Hepatocyte (in vitro differentiated cells): Measurements from ENCODE around the gene FLYWCH1. TPM values are rescaled to one million over a fixed set of nuclear protein-coding genes. Genes with fewer than 3 reads are reported as not detected.

Experiments used
- DNase-seq: peaks from one replicate; pipeline ENCODE4 v3.0.0-alpha.2; 2016; ENCODE audit warnings: low spot score
- H2AFZ ChIP-seq: fragments of 200-600 bp; sonication (generic); 2 replicates; pipeline ENCODE4 v1.6.0; 2016; ENCODE audit warnings: antibody characterized with exemption, mild to moderate bottlenecking
- H3K27ac ChIP-seq: fragments of 200-600 bp; sonication (generic); 2 replicates; pipeline ENCODE4 v1.5.1; 2016; ENCODE audit warnings: mild to moderate bottlenecking
- H3K27me3 ChIP-seq: fragments of 200-600 bp; sonication (generic); 2 replicates; pipeline ENCODE4 v1.6.1; 2016
- H3K36me3 ChIP-seq: fragments of 200-600 bp; sonication (generic); replicated peaks from 2 replicates; pipeline ENCODE4 v1.5.1; 2016; ENCODE audit warnings: low read depth; ENCODE audit not compliant: insufficient read depth
- H3K4me1 ChIP-seq: fragments of 200-600 bp; sonication (generic); 2 replicates; pipeline ENCODE4 v1.5.1; 2016; ENCODE audit warnings: mild to moderate bottlenecking, moderate library complexity; ENCODE audit not compliant: insufficient read depth
- H3K4me2 ChIP-seq: fragments of 200-600 bp; sonication (generic); 2 replicates; pipeline ENCODE4 v1.6.0; 2016
- H3K4me3 ChIP-seq: fragments of 200-600 bp; sonication (generic); 2 replicates; pipeline ENCODE4 v1.5.1; 2016; ENCODE audit warnings: mild to moderate bottlenecking
- H3K79me2 ChIP-seq: fragments of 200-600 bp; sonication (generic); 2 replicates; pipeline ENCODE4 v1.6.0; 2017; ENCODE audit warnings: mild to moderate bottlenecking
- H3K9me2 ChIP-seq: fragments of 200-600 bp; sonication (generic); replicated peaks from 2 replicates; pipeline ENCODE4 v1.6.0; 2017; ENCODE audit warnings: mild to moderate bottlenecking; ENCODE audit not compliant: insufficient read depth
- H3K9me3 ChIP-seq: fragments of 200-600 bp; sonication (generic); 2 replicates; pipeline ENCODE4 v1.5.1; 2016; ENCODE audit warnings: low read depth, mild to moderate bottlenecking
- H4K20me1 ChIP-seq: fragments of 200-600 bp; sonication (generic); 2 replicates; pipeline ENCODE4 v1.6.0; 2016; ENCODE audit warnings: mild to moderate bottlenecking; ENCODE audit not compliant: insufficient read depth, poor library complexity, severe bottlenecking
- EZH2 ChIP-seq: fragments of 200-600 bp; sonication (generic); IDR thresholded peaks from 2 replicates; pipeline ENCODE4 v1.6.1; 2016; ENCODE audit warnings: antibody characterized with exemption, mild to moderate bottlenecking, borderline replicate concordance
- EZH2phosphoT487 ChIP-seq: fragments of 200-600 bp; sonication (generic); IDR thresholded peaks from one replicate; pipeline ENCODE4 v1.6.1; 2018; ENCODE audit warnings: antibody characterized with exemption, mild to moderate bottlenecking, low read depth, moderate library complexity; ENCODE audit not compliant: unreplicated experiment, severe bottlenecking
- WGBS: methylation state at CpG from one replicate; pipeline ENCODE4 v1.1.6; 2016; ENCODE audit warnings: low lambda C conversion rate; ENCODE audit errors: missing lambda C conversion rate; 5-methylcytosine and 5-hydroxymethylcytosine counted together
- polyA plus RNA-seq: library from polyadenylated mRNA; unstranded; fragments of >200 nt; fragmentation: Nextera tagmentation; extraction: Ambion mirVana; gene quantifications from 2 replicates; pipeline ENCODE4 v1.2.1, GENCODE V29; 2016
- total RNA-seq: library from RNA; depleted of rRNA; stranded (reverse); fragments of >200 nt; gene quantifications from 2 replicates; pipeline ENCODE4 v1.2.3, GENCODE V29; 2014
- TF ChIP-seq, protein P1 (sequence below): fragments of 200-600 bp; sonication (generic); IDR thresholded peaks from 2 replicates; pipeline ENCODE4 v1.5.1; 2016; ENCODE audit warnings: antibody characterized with exemption, mild to moderate bottlenecking; ENCODE audit not compliant: poor library complexity

FLYWCH1 gene
- total and polyA plus RNA-seq, 2 experiments from 2014 or later = 11.7 to 16.9 TPM

DNA sequence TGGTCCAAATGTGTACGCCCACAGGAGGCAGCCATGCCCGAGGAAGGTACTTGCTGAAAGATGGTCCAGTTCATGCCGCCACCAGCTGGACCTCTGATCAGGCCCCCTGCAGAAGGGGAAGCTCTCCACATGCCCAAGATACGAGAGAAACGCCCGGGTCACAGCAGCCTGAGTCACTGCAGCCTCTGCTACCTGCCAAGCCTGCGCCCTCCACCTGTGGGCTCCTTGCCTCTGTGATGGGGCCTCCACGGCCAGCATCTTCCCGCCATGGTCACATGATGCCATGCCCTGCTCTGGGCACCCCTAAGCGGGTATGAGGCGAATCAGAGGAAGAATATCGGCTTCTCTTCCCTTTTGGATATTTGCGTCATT lies 38.6 kb downstream of the FLYWCH1 start:
- TF ChIP-seq EZH2phosphoT487 (no peak), EZH2 (no peak)
- TF ChIP-seq, protein P1, sequence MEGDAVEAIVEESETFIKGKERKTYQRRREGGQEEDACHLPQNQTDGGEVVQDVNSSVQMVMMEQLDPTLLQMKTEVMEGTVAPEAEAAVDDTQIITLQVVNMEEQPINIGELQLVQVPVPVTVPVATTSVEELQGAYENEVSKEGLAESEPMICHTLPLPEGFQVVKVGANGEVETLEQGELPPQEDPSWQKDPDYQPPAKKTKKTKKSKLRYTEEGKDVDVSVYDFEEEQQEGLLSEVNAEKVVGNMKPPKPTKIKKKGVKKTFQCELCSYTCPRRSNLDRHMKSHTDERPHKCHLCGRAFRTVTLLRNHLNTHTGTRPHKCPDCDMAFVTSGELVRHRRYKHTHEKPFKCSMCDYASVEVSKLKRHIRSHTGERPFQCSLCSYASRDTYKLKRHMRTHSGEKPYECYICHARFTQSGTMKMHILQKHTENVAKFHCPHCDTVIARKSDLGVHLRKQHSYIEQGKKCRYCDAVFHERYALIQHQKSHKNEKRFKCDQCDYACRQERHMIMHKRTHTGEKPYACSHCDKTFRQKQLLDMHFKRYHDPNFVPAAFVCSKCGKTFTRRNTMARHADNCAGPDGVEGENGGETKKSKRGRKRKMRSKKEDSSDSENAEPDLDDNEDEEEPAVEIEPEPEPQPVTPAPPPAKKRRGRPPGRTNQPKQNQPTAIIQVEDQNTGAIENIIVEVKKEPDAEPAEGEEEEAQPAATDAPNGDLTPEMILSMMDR = no peak
- Histone ChIP-seq H3K4me1 (no peaks in the 10 kb centered on the region), H3K27ac (no peak overlapping the region), H3K36me3 (no peaks in the 10 kb centered on the region), H3K4me3 (no peak overlapping the region), H2AFZ (no peak overlapping the region), H4K20me1 (no peaks in the 10 kb centered on the region), H3K4me2 (no peak overlapping the region), H3K79me2 (no peaks in the 10 kb centered on the region), H3K27me3 (no peaks in the 10 kb centered on the region), H3K9me2 (no peaks in the 10 kb centered on the region), H3K9me3 (no peaks in the 10 kb centered on the region)
- no peak for DNase-seq
- WGBS = 96% methylated on average over 13 of the region's 13 CpGs

GRCh38 chr16:2950773-2951172 lies 39.0 kb downstream of the FLYWCH1 start:
- no peaks in the 10 kb centered on the region for H3K36me3 ChIP-seq
- no peak overlapping the region for H3K27ac ChIP-seq
- H3K79me2 ChIP-seq = no peaks in the 10 kb centered on the region
- DNase-seq = no peak
- H2AFZ ChIP-seq = no peak overlapping the region
- H4K20me1 ChIP-seq = no peaks in the 10 kb centered on the region
- TF ChIP-seq EZH2 = no peak
- TF ChIP-seq EZH2phosphoT487 = no peak
- TF ChIP-seq, protein P1 = no peak
- no peaks in the 10 kb centered on the region for H3K9me3 ChIP-seq
- 93% methylated on average over 16 of the region's 16 CpGs for WGBS
- H3K4me3 ChIP-seq = no peak overlapping the region
- H3K9me2 ChIP-seq = no peaks in the 10 kb centered on the region
- no peaks in the 10 kb centered on the region for H3K27me3 ChIP-seq
- no peaks in the 10 kb centered on the region for H3K4me1 ChIP-seq
- H3K4me2 ChIP-seq = no peak overlapping the region

GRCh38 chr16:2952679-2953078 lies 40.9 kb downstream of the FLYWCH1 start:
- no peak for DNase-seq
- H3K4me2 ChIP-seq = no peak overlapping the region
- H3K79me2 ChIP-seq = no peaks in the 10 kb centered on the region
- H3K4me1 ChIP-seq = no peaks in the 10 kb centered on the region
- no peaks in the 10 kb centered on the region for H3K9me3 ChIP-seq
- no peak for TF ChIP-seq EZH2
- TF ChIP-seq, protein P1 = no peak
- TF ChIP-seq EZH2phosphoT487 = no peak
- H3K27ac ChIP-seq = no peak overlapping the region
- H3K4me3 ChIP-seq = no peak overlapping the region
- H4K20me1 ChIP-seq = no peaks in the 10 kb centered on the region
- H3K36me3 ChIP-seq = no peaks in the 10 kb centered on the region
- H3K27me3 ChIP-seq = no peaks in the 10 kb centered on the region
- no peaks in the 10 kb centered on the region for H3K9me2 ChIP-seq
- no peak overlapping the region for H2AFZ ChIP-seq
- 87% methylated on average over 11 of the region's 11 CpGs for WGBS
